Measurements from ENCODE around the gene PIGQ.

- TF ChIP-seq CTCF (conservative IDR thresholded peaks at IDR 0.05 in 1 of 2, IDR thresholded peaks at IDR 0.05 in 1 of 2; ENCODE audit: low read depth in 1 of 2, low read length in 2 of 2) (no peak), EZH2 (IDR thresholded peaks at IDR 0.05; ENCODE audit: low read length, missing control alignments) (no peak)
These were observed 26.2 kb upstream of the PIGQ start for GRCh38 chr16:543301-544164.
